Adrenal gland (tissue), 12 donors: ENCODE data around the gene MRPL38. TPM values are rescaled to one million over a fixed set of nuclear protein-coding genes. Genes with fewer than 3 reads are reported as not detected.
A peak's percentile ranks its signal among the peaks of the same experiment; 100 is the strongest.

Experiments used
- DNase-seq, 7 donors: peaks; one replicate each; pipeline ENCODE4 v3.0.0-alpha.2; 2019 to 2020
- H3K27ac ChIP-seq, 5 donors: fragments of 200-600 bp; sonication (generic) in 4 of 5; 1 replicate in 3 of 5; 2 replicates in 2 of 5; pipeline versions ENCODE4 v1.5.1 to v1.8.0; 2016 to 2020; ENCODE audit warnings: mild to moderate bottlenecking in 1 of 5
- H3K27me3 ChIP-seq: fragments of 200-600 bp; 2 replicates; pipeline ENCODE4 v1.8.0; 2021
- H3K36me3 ChIP-seq, 2 donors: fragments of 200-600 bp; replicated peaks in 1 of 2; 1 replicate in 1 of 2; 2 replicates in 1 of 2; pipeline versions ENCODE4 v1.5.1 to v1.8.0; 2018 to 2022
- H3K4me1 ChIP-seq, 2 donors: fragments of 200-600 bp; replicated peaks in 1 of 2; 1 replicate in 1 of 2; 2 replicates in 1 of 2; pipeline versions ENCODE4 v1.5.1 to v1.8.0; 2018 to 2021
- H3K4me3 ChIP-seq, 4 donors: fragments of 200-600 bp; sonication (generic) in 3 of 4; one replicate each; pipeline ENCODE4 v1.5.1; 2016 to 2018
- H3K9me3 ChIP-seq, 3 donors: fragments of 200-600 bp; sonication (generic) in 1 of 3; replicated peaks in 1 of 3; 1 replicate in 2 of 3; 2 replicates in 1 of 3; pipeline versions ENCODE4 v1.5.1 to v1.8.0; 2016 to 2021
- POLR2A ChIP-seq, 2 donors: fragments of 450-650 bp; IDR thresholded peaks; one replicate each; pipeline ENCODE4 v1.6.1; 2017; ENCODE audit warnings: antibody characterized with exemption in 2 of 2, mild to moderate bottlenecking in 2 of 2, moderate library complexity in 1 of 2
- WGBS, 4 donors: extraction: QIAGEN DNeasy Blood & Tissue Kit in 2 of 4; methylation state at CpG; one replicate each; pipeline versions ENCODE4 v1.1.5 to v1.1.7; 2013 to 2017; 5-methylcytosine and 5-hydroxymethylcytosine counted together
- intact Hi-C, 2 donors: fragments of 100-400 bp; cut with DNase I; formaldehyde crosslinking; loops; one replicate each; pipeline versions ENCODE4 v1.14.1 to v1.15.0; 2022 to 2023
- polyA plus RNA-seq, 3 donors: library from polyadenylated mRNA; stranded (reverse); fragments of 200-250 nt in 2 of 3; fragments of 350-450 nt in 1 of 3; fragmentation: Illumina TruSeq in 1 of 3; extraction: RNeasy Lipid Tissue Mini Kit (QIAGEN cat#74804) in 1 of 3; gene quantifications; one replicate each; pipeline ENCODE4 v1.2.3, GENCODE V29; 2013 to 2014
- total RNA-seq, 9 donors: library from RNA; depleted of rRNA in 4 of 9; stranded (reverse); fragments of >200 nt in 4 of 9; fragments of 120-200 nt in 1 of 9; fragmentation: NEBNext Ultra II Directional in 1 of 9; extraction: Animal tissue kit (Norgen Biotek cat#: 25700) in 1 of 9; gene quantifications; one replicate each; pipeline versions ENCODE4 v1.1.0 to v1.2.4, GENCODE V29; 2013 to 2023
- TF ChIP-seq, protein P1 (sequence below), 6 experiments: fragments of 450-650 bp in 4 of 6; fragments of 200-600 bp in 2 of 6; sonication (generic) in 1 of 6; IDR thresholded peaks; 1 replicate in 5 of 6; 2 replicates in 1 of 6; pipeline versions ENCODE4 v1.5.1 to v1.8.0; 2016 to 2021; ENCODE audit warnings: antibody characterized with exemption in 6 of 6, mild to moderate bottlenecking in 2 of 6, moderate library complexity in 1 of 6
- donor health status: healthy with polysubstance abuse.
- donor health status: Bipolar disorder and iron deficiency.
- donor health status: DM: yes; HTN: yes; CAD: no.
- donor health status: DM: no; HTN: no; CAD: no.
- donor health status: DM: no; HTN: no; CAD: no.
- donor health status: DM: yes; HTN: yes; CAD: no.

Gene MRPL38
- total and polyA plus RNA-seq, 12 donors = 36.7 to 214 (median 82.7) TPM

DNA sequence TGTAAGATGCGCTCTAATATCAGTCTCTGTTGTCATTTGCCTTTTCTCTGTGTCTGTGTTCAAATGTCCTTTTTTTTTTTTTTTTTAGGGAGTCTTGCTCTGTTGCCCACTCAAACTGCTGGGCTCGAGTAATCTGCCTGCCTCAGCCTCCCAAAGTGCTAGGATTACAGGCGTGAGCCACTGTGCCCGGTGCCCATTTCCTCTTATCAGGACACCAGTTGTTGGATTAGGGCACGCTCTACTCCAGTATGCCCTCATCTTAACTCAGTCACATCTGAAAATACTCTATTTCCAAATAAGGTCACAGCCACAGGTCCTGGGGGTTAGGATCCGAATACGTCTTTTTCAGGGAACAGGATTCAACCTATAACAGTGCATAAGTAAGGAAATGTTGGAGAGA, 24.4 kb downstream of the MRPL38 start:
- 73 to 91% (median 79%) methylated on average over 7 of the region's 7 CpGs for WGBS, 4 donors
- intact Hi-C loops = no loop called here
- TF ChIP-seq POLR2A (IDR thresholded peaks at IDR 0.05) = no peak
- TF ChIP-seq, protein P1, sequence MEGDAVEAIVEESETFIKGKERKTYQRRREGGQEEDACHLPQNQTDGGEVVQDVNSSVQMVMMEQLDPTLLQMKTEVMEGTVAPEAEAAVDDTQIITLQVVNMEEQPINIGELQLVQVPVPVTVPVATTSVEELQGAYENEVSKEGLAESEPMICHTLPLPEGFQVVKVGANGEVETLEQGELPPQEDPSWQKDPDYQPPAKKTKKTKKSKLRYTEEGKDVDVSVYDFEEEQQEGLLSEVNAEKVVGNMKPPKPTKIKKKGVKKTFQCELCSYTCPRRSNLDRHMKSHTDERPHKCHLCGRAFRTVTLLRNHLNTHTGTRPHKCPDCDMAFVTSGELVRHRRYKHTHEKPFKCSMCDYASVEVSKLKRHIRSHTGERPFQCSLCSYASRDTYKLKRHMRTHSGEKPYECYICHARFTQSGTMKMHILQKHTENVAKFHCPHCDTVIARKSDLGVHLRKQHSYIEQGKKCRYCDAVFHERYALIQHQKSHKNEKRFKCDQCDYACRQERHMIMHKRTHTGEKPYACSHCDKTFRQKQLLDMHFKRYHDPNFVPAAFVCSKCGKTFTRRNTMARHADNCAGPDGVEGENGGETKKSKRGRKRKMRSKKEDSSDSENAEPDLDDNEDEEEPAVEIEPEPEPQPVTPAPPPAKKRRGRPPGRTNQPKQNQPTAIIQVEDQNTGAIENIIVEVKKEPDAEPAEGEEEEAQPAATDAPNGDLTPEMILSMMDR (IDR thresholded peaks at IDR 0.05) = no peak
- no peaks in the 10 kb centered on the region for H3K36me3 ChIP-seq
- no peak for DNase-seq
- no peaks in the 10 kb centered on the region for H3K9me3 ChIP-seq
- peaks cover 16 to 31% of the 10 kb centered on the region in 2 donors for H3K4me1 ChIP-seq
- H3K4me3 ChIP-seq = no peak overlapping the region
- H3K27me3 ChIP-seq = no peaks in the 10 kb centered on the region
- H3K27ac ChIP-seq = no peak overlapping the region

DNA sequence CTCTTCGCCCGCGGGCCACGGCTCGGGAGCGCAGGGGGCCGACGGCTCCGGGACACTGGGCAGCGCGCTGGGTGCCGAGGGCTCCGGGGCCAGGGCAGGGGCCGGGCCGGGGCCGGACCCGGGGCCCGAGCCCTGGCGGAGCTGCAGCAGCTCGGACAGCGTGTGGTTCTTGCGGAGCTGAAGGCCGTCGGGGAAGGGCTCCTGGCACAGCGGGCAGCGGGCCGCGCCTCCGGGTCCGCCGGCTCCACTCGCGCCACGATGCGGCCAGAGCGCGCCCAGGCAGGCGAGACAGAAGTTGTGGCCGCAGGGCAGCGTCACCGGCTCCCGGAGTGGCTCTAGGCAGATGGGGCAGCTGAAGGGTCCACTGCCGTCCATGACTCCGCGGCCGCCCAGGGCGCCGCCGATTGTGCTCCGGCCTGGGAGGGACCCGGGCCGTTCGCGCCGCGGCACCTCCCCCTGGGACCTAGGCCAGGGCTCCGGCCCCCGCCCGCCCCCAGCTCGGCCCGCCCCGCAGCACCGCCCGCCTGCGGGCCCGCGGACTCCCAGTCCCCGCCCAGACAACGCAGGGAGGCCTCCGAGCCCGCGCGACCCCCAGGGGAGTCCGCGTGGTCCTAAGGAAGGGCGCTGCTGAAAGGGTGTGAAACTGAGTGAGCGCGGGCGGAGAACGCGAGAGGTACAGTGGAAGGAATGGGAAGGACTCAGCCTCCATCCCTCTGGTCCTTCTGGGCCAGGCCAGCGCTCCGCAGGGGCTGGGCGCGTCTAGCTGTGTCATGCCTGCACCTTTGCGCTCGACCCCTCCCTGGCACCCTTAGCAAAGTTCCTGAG, 26.3 kb downstream of the MRPL38 start, which contains the start of gene TRIM47:
TSS of gene TRIM47 (minus strand) at position 408 of the 825 bp plus-strand sequence. CDS start at position 375, 33 bp downstream.
- Histone ChIP-seq H3K9me3 (no peaks in the 10 kb centered on the region), H3K4me3 (peak within 1 kb of the TSS in 2 of 4 donors; percentile 33 to 95), H3K4me1 (peaks cover 16 to 37% of the 10 kb centered on the region in 2 donors), H3K27ac (peak within 1 kb of the TSS in 4 of 5 donors; percentile 81 to 93 (median 86)), H3K27me3 (no peaks in the 10 kb centered on the region), H3K36me3 (peaks cover 0 to 8% of the 10 kb centered on the region in 2 donors)
- DNase-seq = peak; percentile 61 to 69 (median 63)
- 1 to 3% (median 1%) methylated on average over 13 to 87 of the region's 87 CpGs for WGBS, 4 donors
- intact Hi-C loops = no loop called here
- TF ChIP-seq, protein P1 (IDR thresholded peaks at IDR 0.05) = peak in 2 of 6 experiments; percentile 10 to 45
- peak; percentile 23 to 51 for TF ChIP-seq POLR2A (IDR thresholded peaks at IDR 0.05)

DNA sequence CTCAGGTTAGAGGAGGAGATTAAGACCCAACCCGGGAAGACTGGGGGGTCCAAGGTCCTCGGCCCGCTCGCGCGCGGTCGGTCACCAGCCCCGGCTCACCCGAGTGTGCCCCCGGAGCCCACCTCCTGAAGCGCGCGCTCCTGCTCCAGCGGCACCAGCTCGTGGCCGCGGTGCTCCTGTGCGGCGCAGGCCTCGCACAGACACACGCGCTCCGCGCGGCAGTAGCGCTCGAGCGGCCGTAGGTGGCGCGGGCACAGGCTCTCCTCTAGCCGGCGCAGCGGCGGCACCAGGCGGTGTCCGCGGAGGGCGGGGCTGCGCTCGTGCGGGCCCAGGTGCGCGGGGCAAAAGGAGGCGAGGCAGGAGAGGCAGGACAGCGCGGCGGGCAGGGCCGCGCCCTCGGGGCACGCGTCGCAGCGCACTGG, 26.9 kb downstream of the MRPL38 start:
- H3K36me3 ChIP-seq = peaks cover 0 to 8% of the 10 kb centered on the region in 2 donors
- peak overlapping the region in 2 of 4 donors; percentile 33 to 95 for H3K4me3 ChIP-seq
- H3K27ac ChIP-seq = peak overlapping the region in 4 of 5 donors; percentile 81 to 93 (median 86)
- intact Hi-C loops = no loop called here
- TF ChIP-seq POLR2A (IDR thresholded peaks at IDR 0.05) = no peak
- TF ChIP-seq, protein P1 (IDR thresholded peaks at IDR 0.05) = peak in 4 of 6 experiments; percentile 38 to 70 (median 48)
- no peaks in the 10 kb centered on the region for H3K9me3 ChIP-seq
- no peaks in the 10 kb centered on the region for H3K27me3 ChIP-seq
- 0% methylated on average over 4 to 56 of the region's 56 CpGs for WGBS, 4 donors
- DNase-seq = peak; percentile 62 to 77 (median 72)
- H3K4me1 ChIP-seq = peaks cover 22 to 44% of the 10 kb centered on the region in 2 donors

DNA sequence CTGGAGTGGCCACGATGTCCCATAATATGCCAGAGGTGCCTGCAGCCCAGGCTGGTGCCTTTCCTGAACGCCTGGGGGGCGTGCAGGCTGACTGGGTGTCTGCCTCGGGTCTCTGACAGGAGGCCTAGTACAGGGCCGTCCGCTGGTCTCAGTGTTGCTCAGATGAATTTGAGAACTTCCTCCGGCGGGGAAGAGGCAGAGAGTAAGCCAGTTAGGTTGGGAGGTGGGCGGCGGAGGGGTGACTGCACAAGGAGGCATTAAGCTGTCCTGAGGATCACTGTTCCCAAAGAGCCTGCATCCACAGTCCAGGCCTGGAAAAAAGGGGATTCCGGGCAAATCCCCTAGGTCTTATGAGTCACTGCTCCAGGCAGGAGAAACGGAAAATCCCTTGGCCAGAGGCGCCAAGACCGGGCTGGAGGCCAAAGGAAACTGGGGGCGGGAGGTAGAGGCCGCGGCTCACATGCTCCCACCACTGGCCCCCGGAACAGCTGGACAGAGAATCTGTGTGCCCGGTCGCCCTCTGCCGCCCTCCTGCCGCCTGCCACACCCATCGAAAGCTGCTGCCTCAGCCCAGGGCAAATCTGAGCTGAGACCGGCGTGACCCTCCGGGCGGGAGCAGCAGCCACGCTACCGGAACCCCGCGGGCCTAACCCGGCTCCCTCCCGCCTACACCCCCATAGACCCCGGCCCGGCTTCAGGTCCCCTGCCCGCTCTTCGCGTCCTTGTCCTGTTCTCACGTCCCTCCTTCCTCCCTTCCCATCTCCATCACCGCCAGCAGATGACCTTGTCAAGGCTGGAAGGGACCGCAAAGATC, 27.5 kb downstream of the MRPL38 start:
- H3K9me3 ChIP-seq = no peaks in the 10 kb centered on the region
- intact Hi-C loops = no loop called here
- DNase-seq = peak; percentile 94 to 97 (median 97)
- H3K4me1 ChIP-seq = peaks cover 28 to 49% of the 10 kb centered on the region in 2 donors
- H3K27ac ChIP-seq = peak overlapping the region; percentile 75 to 93 (median 82)
- WGBS, 4 donors = 3 to 7% (median 5%) methylated on average over 15 to 41 of the region's 41 CpGs
- H3K27me3 ChIP-seq = no peaks in the 10 kb centered on the region
- H3K36me3 ChIP-seq = peaks cover 0 to 8% of the 10 kb centered on the region in 2 donors
- peak overlapping the region in 2 of 4 donors; percentile 33 to 95 for H3K4me3 ChIP-seq
- TF ChIP-seq POLR2A (IDR thresholded peaks at IDR 0.05) = peak in 1 of 2 donors; percentile 53
- TF ChIP-seq, protein P1 (IDR thresholded peaks at IDR 0.05) = peak in 1 of 6 experiments; percentile 32
